ENCODE data around the gene RUNDC1.

GRCh38 chr17:43020789-43021740, 40.7 kb downstream of the RUNDC1 start:
- no peak for TF ChIP-seq FOXP2 (optimal IDR thresholded peaks at IDR 0.05; ENCODE audit: borderline replicate concordance, extremely low read depth, extremely low read length, insufficient read depth)
- TF ChIP-seq REST (IDR thresholded peaks at IDR 0.05; ENCODE audit: insufficient read depth in 1 of 2, low read depth in 2 of 2, low read length in 2 of 2): no peak

All from PFSK-1 (cell line).